Suppressor macrophage treated with lipopolysaccharide for 1 hour (primary cell): ENCODE measurements around the gene MAML3.
"Not testable (repeated sequence)": the region's sequence is repeated elsewhere in the genome, so short reads cannot be mapped to it uniquely, and the experiment has no call there.

Experiments
- DNase-seq, 3 donors: peaks; one replicate each; pipeline ENCODE4 v3.0.0-alpha.2; 2020 to 2022

The MAML3 gene

DNA sequence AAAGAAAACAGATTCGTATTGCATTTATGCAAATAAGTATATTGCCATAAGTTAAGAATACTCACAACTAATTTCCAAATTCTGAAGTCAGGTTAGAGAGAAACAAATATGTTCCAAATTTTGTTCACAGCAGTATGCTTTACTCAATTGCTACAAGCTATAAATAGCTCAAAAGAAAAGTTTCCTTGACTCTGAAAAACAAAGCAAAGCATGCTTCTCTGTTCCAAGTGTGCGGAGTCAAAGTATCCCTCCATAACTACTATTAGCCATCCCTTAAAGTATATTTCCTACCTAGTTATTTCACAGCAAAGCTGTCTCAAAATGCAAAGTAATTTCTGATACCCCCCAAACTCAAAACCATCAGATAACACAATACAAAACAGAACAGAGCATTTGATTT, 441.1 kb downstream of the MAML3 start:
- DNase-seq = no peak

DNA sequence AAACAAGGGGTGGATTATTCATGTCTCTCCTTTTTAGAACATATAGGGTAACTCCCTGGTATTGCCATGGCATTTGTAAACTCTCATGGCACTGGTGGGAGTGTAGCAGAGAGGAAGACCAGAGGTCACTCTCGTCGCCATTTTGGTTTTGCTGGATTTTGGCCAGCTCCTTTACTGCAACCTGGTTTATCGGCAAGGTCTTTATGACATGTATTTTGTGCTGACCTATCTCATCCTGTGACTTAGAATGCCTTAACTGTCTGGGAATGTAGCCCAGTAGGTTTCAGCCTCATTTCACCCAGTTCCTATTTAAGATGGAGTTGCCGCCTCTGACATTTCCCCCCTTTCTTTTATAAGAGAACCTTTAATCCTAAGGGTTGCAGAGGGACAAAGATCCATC, 442.5 kb downstream of the MAML3 start:
- DNase-seq = no peak

GRCh38 chr4:139710073-139710472, 443.9 kb downstream of the MAML3 start:
- no peak for DNase-seq

DNA sequence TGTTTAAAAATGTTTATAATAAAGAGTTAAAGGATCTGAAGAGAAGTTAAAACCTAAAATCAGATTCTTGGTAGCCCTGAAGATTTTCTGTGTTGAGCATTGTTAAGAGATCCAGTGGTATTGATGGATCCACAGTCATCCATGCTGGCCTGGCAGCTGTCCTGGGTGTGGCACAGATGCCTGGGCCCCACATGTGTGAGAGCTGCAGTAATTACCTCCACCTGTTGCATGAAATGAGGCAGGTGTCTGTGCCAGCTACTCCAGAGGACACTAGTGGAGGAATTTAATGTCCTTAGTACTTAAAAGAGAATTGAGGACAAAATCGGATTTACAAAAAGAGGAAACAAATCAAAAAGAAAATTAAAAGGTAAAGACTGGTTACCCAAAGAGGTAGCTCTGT, 444.3 kb downstream of the MAML3 start:
- no peak for DNase-seq

- DNase-seq = no peak
Measured at GRCh38 chr4:139704915-139705485, 449.0 kb downstream of the MAML3 start.

DNA sequence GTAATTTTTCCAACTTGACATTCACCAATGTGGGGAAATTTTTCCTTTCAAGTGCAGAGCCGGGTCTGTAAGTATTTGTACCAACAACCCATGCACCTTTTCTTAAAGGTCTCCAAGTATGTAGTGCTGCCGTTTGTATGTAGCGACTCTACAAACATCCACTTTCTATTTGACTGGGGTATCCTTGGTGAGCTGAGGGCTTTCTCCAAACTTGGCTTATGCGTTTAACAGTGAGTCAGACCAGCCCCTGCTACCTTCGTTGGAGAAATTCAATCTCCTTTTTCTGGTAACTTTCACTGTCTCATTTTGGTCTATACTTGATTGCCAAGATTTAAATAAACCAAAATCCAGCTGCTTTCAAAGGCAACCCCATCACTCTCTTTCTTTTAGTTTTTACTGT, 453.4 kb downstream of the MAML3 start:
- no peak for DNase-seq

DNA sequence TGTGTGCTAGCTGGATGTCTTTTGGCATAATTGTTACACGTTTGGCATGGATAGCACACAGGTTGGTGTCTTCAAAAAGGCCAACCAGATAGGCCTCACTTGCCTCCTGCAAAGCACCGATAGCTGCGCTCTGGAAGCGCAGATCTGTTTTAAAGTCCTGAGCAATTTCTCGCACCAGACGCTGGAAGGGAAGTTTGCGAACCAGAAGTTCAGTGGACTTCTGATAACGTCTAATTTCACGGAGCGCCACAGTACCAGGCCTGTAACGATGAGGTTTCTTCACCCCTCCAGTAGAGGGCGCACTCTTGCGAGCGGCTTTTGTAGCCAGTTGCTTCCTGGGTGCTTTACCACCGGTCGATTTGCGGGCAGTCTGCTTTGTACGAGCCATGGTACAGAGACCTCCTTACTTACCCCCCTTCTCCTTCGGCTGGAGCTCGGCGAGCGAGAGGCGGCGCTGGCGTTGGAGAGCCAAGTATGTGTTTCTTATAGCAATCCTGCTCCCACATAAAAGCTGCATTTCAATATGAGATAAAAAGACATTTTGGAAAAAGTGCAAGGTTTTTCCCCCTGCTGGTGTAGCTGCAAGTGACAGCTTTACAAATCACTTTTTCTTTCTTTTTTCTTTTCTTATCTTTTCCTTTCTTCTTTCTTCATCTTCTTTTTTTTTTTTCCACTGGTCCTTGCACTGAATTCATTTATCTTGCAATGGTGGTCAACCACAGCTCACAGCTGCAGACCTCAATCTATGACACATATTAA, 455.6 kb downstream of the MAML3 start:
- DNase-seq = not testable (repeated sequence)

DNA sequence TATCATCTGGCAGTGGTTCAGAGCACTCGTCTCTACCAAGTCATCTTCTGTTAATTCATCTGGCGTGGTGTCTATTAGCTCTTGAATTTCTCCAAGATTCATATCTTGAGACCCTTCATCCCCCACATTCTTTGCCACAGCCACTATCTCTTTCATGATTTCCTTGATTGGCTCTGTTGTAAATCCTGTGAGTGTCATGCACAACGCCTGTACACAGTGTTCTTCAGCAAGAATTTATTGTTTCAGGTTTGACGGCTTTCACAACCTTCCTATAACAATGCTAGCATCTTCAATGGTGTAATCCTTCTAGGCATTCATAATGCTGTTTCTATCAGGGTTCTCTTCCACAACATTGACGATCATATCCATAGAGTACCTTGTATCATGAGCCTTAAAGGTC, 457.5 kb downstream of the MAML3 start:
- no peak for DNase-seq

GRCh38 chr4:139694522-139695107, 459.4 kb downstream of the MAML3 start:
- DNase-seq = no peak

DNA sequence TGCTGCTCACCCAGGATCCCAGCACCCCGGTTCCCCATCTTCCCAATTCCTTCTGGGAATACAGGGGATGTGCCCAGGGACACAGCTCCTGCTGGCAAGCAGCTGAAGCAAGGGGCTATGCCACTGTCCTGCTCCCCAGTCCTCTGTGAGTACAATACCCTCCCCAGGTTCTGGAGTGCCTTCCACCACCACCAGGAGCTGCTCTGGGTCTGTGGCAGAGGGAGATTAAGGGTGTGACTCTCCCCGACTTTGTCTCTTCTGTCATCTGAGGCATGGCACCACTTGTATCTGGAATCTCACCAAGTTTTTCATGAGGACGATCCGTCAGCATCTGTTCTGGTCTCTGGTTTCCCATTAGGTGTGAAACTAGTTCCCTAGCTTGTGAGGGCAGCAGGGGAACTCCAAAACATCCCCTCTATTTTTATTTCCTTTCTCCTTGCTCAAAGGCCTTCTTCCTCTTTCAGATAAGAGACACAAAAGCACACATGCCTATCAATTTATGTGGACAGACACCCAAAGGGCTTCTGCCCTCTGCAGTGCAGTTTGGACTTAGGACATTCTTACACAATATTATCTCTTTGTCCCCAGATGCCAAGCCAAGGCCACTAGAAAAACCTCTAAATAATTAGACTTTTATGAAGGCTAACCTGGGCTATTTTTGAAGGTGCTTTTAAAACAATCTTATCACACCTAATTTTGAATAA, 461.5 kb downstream of the MAML3 start:
- peak; percentile 74 to 83 (median 74) for DNase-seq

DNA sequence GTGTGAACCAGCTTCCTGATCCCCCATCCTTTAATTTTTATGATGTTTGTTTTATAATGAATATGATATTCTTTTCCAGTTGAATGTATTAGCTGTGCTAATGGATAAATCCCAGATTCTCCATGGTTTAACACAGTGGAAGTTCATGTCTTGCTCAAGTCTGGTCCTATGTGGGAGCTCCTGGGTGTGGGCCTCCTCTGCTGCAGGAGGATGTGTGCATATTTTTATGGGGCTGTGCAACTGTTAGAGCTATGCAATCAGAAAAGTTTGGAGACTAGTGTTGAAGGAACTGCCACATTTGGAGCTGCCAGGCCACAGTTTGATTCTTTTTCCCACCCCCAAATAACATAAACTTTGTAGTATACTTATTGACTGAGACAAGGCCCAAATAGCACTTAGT, 463.6 kb downstream of the MAML3 start:
- peak in 1 of 3 donors; percentile 13 for DNase-seq

GRCh38 chr4:139689093-139689722, 464.8 kb downstream of the MAML3 start:
- DNase-seq = peak; percentile 34 to 40 (median 37)

- no peak for DNase-seq
Measured at GRCh38 chr4:139686988-139687387, 467.0 kb downstream of the MAML3 start.

DNA sequence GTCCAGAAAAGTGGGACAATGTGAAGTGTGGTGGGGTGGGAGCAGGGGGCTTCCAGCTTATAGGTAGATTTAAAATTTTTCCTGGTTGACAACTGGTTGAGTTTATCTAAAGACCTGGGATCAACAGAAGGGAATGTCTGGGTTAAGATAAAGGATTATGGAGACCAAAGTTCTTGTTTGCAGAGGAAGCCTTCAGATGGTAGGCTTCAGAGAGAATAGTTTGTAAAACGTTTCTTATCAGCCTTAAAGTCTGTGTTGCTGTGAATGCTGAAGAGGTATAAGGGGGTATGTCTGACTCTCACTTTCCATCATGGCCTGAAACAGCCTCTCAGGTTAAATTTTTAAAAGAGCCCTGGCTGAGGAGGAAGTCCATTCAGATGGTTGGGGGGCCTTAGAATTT, 467.9 kb downstream of the MAML3 start:
- DNase-seq = no peak

DNA sequence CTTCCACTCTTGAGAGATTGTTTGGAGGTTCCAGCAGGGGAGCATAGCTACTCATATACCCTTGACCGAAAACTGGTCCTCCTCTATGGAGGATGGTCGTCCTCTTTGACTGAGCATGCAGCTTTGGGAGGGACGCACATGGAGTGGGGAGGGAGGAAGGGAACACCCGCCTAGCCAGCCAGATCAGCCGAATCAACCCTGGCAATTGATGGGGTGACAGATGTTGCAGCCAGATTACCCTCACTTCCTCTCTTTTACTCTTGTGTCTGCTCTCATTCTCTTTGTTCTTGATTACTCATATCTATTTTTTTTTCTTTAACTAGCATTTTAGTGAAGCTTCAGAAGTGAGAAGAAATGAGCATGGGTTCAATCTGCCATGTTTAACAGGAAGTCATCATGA, 468.8 kb downstream of the MAML3 start:
- DNase-seq = peak in 1 of 3 donors; percentile 23

GRCh38 chr4:139684351-139684750, 469.6 kb downstream of the MAML3 start:
- no peak for DNase-seq

DNA sequence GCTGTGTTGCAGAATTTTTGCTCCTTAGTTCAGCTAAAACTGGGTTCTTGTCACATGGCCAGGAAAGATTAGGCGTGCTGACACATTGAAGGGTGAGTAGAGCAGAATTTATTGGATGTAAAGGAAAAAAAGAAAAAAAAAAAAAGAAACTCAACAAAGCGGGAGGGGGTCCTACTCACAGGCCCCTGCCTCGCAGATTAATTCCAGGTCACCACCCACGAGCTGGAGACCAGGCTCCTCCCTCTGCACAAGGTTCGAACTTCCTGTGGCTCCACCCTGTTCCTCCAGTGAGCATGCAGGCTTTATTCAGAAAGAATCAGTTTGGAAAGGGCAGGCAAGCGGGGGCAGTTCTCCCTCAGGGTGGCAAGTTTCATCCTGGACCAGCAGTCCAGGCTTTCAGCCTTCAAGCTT, 471.2 kb downstream of the MAML3 start:
- DNase-seq = no peak

- no peak for DNase-seq
Measured at GRCh38 chr4:139682309-139682708, 471.7 kb downstream of the MAML3 start.

DNA sequence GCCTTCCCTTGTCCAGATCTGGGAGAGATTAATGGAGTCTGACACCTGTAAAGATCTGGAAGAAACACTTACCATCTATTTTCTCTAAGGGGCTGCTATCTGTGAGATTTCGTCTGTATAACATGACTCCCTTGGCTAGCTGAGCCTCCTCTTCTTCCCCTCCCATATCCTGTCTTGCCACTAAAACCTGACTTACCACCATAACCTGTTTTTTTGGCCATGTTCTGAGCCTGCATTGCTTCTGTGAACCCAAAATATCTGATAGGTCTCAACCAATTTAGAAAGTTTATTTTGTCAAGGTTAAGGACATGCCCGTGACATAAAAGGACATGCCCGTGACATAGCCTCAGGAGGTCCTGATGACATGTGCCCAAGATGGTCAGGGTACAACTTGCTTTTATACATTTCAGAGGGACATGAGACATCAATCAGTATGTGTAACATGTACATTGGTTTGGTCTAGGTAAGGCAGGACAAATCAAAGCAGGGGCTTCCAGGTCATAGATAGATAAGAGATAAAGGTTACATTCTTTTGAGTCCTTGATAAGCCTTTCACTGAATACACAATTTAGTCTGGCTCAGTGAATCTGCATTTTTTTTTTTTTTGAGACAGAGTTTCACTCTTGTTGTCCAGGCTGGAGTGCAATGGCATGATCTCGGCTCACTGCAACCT, 476.9 kb downstream of the MAML3 start:
- no peak for DNase-seq

DNA sequence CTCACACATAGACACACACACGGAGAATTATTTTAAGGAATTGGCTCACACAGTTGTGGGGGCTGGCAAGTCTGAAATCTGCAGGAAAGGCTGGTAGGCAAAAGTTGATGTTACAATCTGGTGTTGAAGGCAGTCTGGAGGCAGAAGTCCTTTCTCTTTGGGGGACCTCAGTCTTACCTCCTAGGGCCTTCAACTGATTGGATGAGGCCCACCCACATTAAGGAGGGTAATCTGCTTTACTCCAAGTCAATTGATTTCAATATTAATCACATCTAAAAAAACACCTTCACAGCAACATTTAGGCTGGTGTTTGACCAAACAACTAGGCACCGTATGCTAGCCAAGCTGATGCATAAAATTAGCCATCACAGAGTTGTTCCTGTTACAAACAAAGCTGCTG, 477.6 kb downstream of the MAML3 start:
- no peak for DNase-seq

DNA sequence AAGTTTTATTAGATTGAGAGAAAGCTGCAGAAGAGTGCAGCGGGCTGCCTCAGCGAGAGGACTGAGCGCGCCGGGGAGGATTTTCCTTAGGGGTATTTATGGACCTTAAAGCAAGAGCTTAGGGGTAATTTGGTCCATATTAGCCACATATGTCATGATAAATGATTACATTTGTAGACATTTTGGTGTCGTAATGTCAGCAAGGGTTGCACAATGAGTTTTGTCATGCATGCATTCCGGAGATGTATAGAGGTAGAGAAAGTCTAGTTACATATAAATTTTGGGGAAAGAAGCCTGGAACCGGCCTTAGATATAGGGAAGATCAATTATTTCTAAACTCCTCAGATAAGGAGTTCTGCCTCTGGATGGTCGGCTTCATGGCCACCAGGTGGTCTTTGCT, 478.3 kb downstream of the MAML3 start:
- DNase-seq = peak; percentile 13 to 49 (median 45)

DNA sequence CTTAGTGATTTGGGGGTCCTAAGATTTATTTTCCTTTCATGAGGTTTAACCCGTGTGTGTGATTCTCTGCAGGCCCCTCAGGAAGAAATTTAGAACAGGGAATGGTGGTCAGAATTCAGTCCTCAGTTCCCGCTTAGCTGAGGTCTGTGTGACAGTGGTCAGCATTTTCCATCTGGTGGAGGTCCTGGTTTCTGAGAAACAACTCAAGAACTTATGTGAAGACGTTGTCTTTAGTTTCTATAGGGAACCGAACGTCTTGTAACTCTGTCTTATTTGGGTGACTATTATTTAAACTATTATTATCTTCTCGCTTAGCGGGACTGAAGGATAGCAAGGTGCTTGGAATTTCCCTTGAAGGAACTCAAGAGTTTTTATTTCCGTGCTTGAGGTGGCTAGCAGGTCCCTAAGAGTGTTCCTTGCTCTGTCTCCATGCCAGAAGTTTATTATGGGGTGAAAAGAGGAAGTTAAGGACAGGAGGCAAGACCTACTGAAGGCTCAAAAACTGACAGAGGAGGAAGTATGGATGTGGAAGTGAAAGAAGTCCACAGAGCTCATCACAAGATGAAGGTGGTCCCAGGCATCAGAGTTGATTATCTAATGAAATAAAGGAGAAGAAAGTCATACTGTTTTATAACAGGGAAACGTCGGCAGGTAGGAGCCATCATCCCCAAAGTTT, 479.0 kb downstream of the MAML3 start:
- peak; percentile 73 to 85 (median 81) for DNase-seq
